GM19463 (cell line): ENCODE data around the gene BCO1.

Experiments used
- ATAC-seq: cut with Tn5 transposase; IDR thresholded peaks from one replicate; pipeline ENCODE4 v1.9.1; 2021; ENCODE audit warnings: mild to moderate bottlenecking, moderate library complexity; ENCODE audit not compliant: unreplicated experiment

BCO1 gene

DNA sequence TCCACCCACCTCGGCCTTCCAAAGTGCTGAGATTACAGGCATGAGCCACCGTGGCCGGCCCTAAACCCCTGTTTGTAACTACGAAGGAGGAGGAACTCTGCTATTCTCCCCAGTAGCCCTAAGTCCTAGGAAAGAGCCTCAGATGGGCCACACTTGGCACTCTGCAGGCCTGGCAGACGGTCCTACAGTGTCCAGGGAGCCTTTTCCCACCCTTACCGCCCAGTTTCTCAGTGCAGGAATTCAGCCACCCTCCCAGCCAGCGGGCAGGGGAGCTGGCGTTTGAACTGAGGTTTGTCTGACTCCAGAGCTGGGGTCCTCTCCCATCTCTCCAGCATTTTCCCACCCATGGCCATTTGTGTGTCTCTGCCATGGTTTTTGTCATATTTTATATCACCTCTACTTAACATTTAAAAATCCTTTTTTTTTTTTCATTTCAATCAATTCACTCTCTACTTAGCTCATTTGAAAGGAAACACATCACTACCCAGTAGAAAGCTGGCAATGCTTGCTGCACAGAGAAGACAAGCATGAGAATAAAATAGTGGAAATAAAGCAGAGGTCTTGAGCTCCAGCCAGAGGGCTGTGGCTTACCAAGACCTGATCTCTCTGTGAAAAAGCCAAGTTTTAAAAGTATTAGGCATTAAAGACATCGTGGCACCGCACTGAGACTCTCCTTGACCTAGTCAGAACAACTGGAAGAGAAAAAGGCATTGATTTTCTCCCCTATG, 34.9 kb downstream of the BCO1 start:
- ATAC-seq, result no peak

DNA sequence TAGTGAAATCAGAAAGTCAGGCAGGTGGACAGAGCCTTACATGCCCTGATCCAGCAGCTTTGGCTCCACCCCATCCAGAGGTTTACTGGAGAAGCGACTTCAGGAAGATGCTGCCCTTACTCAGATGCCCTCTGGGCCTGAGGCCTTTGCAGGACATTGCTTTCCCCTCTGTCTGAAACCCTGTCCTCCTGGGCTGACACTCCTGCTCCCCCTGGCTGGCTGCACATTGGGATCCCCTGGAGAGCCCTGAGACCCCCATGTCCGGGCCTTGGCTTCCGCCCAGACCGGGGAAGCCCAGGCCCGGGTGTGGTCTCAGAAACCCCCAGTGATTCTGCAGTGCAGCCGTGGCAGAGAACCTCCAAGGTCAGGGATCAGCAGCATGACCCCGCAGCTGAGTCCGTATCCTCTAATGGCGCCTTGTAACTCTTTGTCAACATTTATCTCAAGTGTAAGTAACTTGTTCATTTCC, 36.6 kb downstream of the BCO1 start:
- no peak for ATAC-seq

GRCh38 chr16:81275795-81276194, 37.3 kb downstream of the BCO1 start:
- ATAC-seq, result no peak

- no peak for ATAC-seq
Observed at GRCh38 chr16:81276323-81276722, 37.8 kb downstream of the BCO1 start.

- ATAC-seq, result no peak
Observed at GRCh38 chr16:81277541-81278080, 39.1 kb downstream of the BCO1 start.

GRCh38 chr16:81278526-81278925, 40.0 kb downstream of the BCO1 start:
- ATAC-seq, result no peak

DNA sequence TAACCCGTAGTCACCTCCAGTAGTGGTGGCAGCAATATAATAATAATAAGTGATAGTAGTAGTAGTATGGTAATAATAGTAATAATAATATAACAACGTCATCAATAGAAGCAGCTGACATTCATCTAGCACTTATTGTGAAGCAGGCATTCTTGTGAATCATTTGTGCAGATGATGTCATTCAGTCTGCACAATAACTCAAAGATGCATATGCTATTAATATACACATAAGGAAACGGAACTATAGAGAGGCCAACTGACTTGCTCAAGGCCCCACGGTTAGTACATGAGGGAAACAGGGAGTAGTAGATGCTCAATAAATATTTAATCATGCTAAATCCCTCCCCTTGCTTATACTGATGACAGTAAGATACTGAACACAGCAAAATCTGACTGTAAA, 40.9 kb downstream of the BCO1 start:
- no peak for ATAC-seq

DNA sequence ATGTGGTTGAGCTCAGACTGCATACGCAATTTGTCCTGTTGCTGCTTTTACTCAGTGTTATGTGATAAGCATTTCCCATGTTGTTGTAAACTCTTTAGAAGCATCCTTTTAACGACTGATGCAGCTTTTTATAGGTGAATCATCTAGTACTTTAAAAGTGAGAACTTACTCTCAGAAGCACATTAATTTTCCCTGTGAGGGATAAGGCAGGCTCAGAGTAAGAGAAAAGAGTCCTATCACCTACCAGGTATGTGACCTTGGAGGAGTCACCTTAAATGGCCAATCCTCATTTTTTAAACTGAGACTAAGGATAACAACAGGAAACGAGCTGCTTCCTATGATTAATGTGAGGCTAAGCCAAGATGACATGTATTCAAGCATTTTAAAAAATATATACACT, 41.9 kb downstream of the BCO1 start:
- no peak for ATAC-seq

GRCh38 chr16:81283044-81283443, 44.6 kb downstream of the BCO1 start:
- ATAC-seq, result no peak

- ATAC-seq, result no peak
Observed at GRCh38 chr16:81284995-81285600, 46.6 kb downstream of the BCO1 start.

- ATAC-seq, result no peak
Observed at GRCh38 chr16:81286190-81286589, 47.7 kb downstream of the BCO1 start.

DNA sequence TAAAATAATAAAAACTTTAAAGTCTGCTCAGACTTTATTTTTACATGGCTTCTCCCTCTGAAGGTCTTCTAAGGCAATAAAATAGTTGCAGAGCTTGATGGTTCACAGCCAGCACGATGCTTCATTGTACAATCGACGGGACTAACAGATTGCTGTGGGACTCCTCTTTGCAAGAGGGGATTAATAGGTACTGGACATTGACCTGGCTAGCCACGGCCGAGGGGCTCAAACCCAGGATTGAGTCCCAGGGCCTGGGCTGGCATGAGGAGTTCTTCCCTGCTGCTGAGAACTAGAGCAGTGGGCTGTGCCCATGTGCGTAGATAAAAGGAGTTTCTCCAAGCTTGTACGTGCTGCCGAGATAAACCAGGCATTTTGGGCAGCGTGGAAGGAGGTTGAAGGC, 52.6 kb downstream of the BCO1 start:
- no peak for ATAC-seq

DNA sequence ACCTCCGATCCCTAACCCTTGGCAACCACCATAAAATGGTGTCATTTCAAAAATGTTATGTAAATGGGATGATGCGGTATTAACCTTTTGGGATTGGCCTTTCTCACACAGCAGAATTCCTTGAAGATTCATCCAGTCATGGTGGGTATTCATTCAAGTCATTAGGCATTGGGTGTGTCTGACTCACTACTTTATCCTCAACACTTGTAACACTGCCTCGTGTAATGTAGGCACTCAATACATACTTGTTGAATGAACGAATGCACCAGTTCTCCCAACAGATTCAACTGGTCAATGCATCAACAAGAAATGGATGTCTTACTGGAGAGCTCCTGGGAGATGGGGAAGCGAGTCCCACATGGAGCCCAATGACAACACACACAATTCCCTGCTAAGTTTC, 54.4 kb downstream of the BCO1 start:
- no peak for ATAC-seq

DNA sequence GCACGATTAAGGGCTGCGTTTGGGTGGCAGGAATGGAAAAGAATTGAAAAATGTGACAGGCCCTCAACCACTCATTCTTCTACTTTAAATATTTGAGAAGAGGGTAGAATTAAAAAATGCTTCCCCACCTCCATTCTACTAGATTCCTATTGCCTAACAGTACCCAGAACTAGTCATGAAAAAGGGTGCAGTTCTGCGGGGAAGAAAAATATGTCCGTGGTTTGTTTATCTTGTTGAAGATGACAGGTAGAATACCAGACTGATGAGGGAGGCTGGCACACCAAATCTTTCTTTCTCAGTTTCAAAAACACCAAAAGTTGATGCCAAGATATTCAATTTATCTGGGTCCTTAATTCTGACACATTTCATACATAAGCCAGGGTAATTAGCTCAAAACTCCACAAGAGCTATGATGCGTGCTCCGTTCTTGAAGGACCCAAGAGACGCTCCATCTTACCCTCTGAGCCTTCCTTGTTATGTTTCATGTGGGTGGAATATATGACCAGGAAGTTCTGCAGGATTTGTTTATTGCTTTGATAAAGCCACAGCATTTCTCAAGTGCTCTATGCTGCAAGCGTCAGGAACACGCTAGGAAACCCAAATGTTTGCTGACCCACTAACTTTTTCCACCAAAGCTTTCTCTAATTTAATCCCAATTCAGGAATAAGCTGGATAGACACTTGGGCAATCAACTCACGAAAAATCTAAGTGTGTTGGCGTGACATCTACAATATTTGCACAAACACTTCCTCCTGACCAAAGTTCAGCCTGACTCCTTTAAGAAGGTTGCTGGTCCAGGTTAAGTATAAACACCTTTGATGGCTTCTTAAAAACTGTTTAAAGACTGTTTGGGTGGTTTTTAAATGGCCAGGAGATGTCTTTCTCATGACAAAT, 55.7 kb downstream of the BCO1 start:
- ATAC-seq, result no peak

GRCh38 chr16:81296631-81297030, 58.1 kb downstream of the BCO1 start:
- no peak for ATAC-seq

GRCh38 chr16:81307770-81308169, 69.3 kb downstream of the BCO1 start:
- no peak for ATAC-seq

DNA sequence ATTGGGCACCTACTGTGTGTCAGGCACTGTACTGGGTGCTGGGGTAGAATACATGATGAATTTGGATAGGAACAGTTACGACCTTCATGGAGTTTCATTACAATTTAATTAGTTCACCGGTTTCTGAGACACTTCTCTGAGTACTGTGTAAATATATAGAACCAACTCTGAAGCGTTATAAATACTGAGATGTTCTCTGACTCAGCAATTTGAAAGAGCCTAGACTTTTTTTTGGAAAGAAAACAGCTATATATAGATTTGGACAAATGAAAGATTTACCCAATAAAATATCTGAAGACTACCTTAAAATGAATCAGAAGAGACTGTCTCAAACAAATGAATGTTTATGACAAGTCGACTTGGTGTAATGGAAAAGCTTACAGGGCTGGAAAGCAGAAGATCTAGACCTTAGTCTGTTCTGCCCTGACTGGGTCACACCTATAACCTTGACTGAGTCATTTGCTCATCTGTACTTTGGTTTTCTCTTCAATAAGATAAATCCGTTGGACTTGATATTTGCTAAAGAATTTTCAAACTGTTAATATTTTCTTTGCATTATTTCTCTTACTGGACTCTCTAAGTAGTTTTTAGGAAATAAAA, 71.7 kb downstream of the BCO1 start:
- no peak for ATAC-seq

- ATAC-seq, result no peak
Observed at GRCh38 chr16:81311762-81312161, 73.3 kb downstream of the BCO1 start.

DNA sequence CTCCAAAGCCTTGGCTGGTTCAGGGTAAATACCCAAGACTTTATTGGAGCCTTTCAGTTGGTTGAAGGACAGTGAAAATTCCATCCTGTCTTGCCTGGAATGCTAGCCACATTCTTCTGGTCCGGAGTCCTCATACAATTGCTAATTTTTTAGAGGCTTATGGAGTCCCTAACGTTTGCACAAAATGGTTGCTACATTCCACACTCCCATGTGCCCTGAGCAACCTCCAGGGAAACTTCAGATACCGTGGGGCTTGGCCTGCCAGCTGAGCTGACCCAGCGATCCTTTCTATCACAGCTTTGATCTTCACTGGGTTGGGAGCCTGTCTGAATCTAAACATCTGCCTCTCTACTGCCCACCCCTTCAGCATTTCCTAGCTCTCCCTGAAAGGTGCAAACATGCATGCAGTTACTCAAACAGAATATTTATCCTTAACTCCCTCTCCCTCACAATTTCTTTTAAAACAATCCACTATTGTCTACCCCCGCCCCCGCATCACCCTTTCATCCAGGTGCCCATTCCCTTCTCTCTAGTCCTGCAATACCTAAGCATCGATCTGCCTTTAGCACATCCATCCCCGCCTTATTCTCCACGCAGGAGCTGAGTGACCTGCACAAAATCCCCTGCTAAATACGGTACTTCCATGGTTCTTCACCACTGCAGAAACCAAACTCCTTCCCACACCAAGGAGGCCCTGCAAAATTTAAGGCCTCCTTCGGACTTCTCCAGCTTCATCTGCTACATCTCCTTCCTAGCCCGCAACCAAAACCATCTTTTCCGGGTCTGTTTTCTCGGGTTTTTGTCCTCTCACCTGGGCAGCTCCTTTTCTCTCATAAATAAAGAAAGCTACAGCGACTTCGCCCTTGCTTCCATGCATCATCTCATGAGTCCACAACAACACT, 75.5 kb downstream of the BCO1 start:
- ATAC-seq, result no peak
